Left ventricle myocardium inferior (tissue), 1 donor: Measurements from ENCODE around the gene TGFB1I1. TPM values are rescaled to one million over a fixed set of nuclear protein-coding genes. Genes with fewer than 3 reads are reported as not detected.
A peak's percentile ranks its signal among the peaks of the same experiment; 100 is the strongest.

Source experiments
- DNase-seq: peaks from one replicate; pipeline ENCODE4 v3.0.0-alpha.2; 2020
- H3K27ac ChIP-seq: fragments of 200-600 bp; replicated peaks from 2 replicates; pipeline ENCODE4 v1.8.0; 2021
- H3K27me3 ChIP-seq: fragments of 200-600 bp; 2 replicates; pipeline ENCODE4 v1.8.0; 2021; ENCODE audit warnings: low read depth
- H3K36me3 ChIP-seq: fragments of 200-600 bp; 2 replicates; pipeline ENCODE4 v1.8.0; 2021
- H3K4me1 ChIP-seq: fragments of 200-600 bp; 2 replicates; pipeline ENCODE4 v1.8.0; 2021
- H3K4me3 ChIP-seq: fragments of 200-600 bp; 2 replicates; pipeline ENCODE4 v1.8.0; 2021; ENCODE audit warnings: mild to moderate bottlenecking, moderate library complexity
- H3K9me3 ChIP-seq: fragments of 200-600 bp; replicated peaks from 2 replicates; pipeline ENCODE4 v1.8.0; 2021
- intact Hi-C: fragments of 100-400 bp; cut with micrococcal nuclease; formaldehyde crosslinking; loops from one replicate; pipeline ENCODE4 v1.11.0; 2022
- total RNA-seq: library from RNA; stranded (reverse); fragmentation: NEBNext Ultra II Directional; extraction: Animal tissue kit (Norgen Biotek cat#: 25700); gene quantifications from one replicate; pipeline ENCODE4 v1.2.1, GENCODE V29; 2021
- TF ChIP-seq, protein P1 (sequence below): fragments of 200-600 bp; IDR thresholded peaks from 2 replicates; pipeline ENCODE4 v1.8.0; 2021; ENCODE audit warnings: antibody characterized with exemption, mild to moderate bottlenecking, borderline replicate concordance
- donor health status: DM: no; HTN: yes; CAD: no; lungs with severe emphysema.

TGFB1I1 gene
- total RNA-seq, 1 donor from 2014 or later, result 15.6 TPM

DNA sequence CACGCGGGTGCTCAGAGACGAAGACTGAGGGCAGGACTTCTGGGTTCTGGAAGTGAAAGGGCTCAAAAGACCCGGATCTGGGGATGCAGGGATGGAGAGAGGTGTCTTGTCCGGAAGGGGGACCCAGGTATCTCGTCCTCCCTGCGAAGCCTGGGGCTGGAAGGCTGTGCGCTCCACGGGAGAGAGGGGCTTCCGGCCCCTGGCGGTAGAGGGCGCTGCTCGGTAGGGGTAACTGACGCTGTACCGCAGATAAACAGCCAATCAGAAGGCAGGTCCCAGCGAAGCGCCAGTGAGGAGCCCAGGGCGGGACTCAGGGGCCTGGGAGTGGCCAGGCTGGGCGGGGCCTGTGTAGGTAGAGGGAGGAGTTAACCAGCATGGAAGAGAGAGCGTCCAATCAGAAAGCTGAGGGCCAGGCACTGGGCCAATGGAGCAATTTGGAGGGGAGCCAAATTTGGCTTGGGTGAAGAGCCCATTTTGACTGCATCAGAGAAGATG lies 804 bp downstream of the TGFB1I1 start:
- TF ChIP-seq, protein P1, sequence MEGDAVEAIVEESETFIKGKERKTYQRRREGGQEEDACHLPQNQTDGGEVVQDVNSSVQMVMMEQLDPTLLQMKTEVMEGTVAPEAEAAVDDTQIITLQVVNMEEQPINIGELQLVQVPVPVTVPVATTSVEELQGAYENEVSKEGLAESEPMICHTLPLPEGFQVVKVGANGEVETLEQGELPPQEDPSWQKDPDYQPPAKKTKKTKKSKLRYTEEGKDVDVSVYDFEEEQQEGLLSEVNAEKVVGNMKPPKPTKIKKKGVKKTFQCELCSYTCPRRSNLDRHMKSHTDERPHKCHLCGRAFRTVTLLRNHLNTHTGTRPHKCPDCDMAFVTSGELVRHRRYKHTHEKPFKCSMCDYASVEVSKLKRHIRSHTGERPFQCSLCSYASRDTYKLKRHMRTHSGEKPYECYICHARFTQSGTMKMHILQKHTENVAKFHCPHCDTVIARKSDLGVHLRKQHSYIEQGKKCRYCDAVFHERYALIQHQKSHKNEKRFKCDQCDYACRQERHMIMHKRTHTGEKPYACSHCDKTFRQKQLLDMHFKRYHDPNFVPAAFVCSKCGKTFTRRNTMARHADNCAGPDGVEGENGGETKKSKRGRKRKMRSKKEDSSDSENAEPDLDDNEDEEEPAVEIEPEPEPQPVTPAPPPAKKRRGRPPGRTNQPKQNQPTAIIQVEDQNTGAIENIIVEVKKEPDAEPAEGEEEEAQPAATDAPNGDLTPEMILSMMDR, result peak; percentile 73
- Histone ChIP-seq H3K9me3 (no peaks in the 10 kb centered on the region), H3K36me3 (peaks cover 38% of the 10 kb centered on the region), H3K4me1 (peaks cover 31% of the 10 kb centered on the region), H3K4me3 (peak overlapping the region; percentile 80), H3K27ac (peak overlapping the region; percentile 96), H3K27me3 (peaks cover 11% of the 10 kb centered on the region)
- DNase-seq, result peak; percentile 88
- intact Hi-C loops, result no loop called here

DNA sequence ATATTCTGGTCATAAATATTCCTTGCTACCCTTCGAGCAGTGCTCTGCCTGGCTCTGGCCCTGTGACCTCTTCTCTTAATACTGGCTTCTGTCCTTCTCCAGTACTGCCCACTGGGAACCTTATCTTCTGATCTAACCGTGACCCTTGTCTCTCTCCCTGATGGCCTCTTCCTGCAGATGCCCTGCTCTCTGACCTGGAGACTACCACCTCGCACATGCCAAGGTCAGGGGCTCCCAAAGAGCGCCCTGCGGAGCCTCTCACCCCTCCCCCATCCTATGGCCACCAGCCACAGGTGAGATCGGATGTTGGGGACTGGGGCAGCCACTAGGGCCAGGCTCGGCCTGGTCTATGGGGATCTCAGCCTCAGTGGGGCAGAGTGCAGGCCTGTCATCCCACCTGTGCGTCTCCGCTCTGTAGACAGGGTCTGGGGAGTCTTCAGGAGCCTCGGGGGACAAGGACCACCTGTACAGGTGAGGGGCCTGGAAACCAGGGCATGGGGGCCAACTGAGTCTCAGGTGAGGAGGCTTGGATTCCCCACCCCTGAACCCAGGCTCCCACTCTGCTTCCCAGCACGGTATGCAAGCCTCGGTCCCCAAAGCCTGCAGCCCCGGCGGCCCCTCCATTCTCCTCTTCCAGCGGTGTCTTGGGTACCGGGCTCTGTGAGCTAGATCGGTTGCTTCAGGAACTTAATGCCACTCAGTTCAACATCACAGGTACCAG lies 1.5 kb downstream of the TGFB1I1 start:
- Histone ChIP-seq H3K9me3 (no peaks in the 10 kb centered on the region), H3K27ac (peak overlapping the region; percentile 96), H3K36me3 (peaks cover 43% of the 10 kb centered on the region), H3K4me3 (peak overlapping the region; percentile 80), H3K27me3 (peaks cover 15% of the 10 kb centered on the region), H3K4me1 (peaks cover 31% of the 10 kb centered on the region)
- TF ChIP-seq, protein P1, result no peak
- intact Hi-C loops, result no loop called here
- DNase-seq, result no peak

DNA sequence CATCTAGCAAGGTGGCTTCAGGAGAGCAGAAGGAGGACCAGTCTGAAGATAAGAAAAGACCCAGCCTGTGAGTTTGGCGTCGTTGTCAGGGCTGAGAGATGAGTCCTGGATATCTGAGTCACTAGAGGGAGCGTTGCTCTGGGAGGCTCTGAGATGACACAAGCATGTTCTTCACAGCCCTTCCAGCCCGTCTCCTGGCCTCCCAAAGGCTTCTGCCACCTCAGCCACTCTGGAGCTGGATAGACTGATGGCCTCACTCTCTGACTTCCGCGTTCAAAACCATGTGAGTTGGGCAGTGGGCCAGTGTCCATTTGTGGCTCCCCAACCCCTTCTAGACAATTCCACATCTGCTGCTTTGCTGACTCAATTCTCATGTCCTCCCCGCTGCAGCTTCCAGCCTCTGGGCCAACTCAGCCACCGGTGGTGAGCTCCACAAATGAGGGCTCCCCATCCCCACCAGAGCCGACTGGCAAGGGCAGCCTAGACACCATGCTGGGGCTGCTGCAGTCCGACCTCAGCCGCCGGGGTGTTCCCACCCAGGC lies 2.3 kb downstream of the TGFB1I1 start:
- peaks cover 31% of the 10 kb centered on the region for H3K4me1 ChIP-seq
- TF ChIP-seq, protein P1, result no peak
- intact Hi-C loops, result no loop called here
- DNase-seq, result no peak
- no peaks in the 10 kb centered on the region for H3K9me3 ChIP-seq
- no peak overlapping the region for H3K27ac ChIP-seq
- peaks cover 43% of the 10 kb centered on the region for H3K36me3 ChIP-seq
- H3K27me3 ChIP-seq, result peaks cover 15% of the 10 kb centered on the region
- H3K4me3 ChIP-seq, result no peak overlapping the region

DNA sequence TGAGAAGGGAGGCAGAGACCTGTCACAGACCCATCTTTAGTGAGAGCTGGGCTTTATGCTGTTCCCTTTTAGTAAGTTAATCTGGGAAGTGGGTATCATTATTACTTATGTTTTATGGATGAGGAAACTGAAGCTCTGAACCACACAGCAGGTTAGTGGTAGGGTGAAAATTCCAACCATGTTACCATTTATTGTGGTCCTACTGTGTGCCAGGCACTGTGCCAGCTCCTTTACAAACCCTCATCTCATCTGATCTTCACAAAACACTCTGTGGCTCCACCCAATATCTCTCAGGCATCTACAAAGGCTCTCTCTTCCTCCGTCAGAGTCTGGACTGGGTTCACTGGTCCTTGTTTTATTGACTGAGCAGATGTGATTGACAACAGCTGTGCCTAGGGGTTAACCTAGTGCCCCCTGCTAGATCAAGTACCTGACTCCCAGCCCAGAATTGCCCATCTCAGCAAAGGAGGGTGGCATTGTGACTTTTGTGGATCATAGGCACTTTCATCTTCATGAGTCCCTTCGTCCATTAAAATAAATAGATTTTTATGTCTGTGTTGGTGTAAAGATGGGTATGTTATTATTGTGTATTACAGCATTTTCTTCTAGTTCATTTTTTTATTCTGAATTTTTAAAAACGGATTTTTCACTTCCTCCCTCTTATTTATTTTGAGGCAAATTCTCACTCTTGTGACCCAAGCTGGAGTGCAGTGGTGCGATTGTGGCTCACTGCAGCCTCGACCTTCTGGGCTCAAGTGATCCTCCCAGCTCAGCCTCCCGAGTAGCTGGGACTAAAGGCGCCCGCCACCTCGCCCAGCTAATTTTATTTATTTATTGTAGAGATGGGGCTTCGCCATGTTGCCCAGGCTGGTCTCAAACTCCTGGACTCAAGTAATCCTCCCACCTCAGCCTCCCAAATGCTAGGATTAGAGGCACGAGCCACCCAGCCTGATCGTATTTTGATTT lies 3.1 kb downstream of the TGFB1I1 start:
- intact Hi-C loops, result no loop called here
- TF ChIP-seq, protein P1, result no peak
- Histone ChIP-seq H3K4me3 (no peak overlapping the region), H3K27me3 (peaks cover 15% of the 10 kb centered on the region), H3K9me3 (no peaks in the 10 kb centered on the region), H3K27ac (no peak overlapping the region), H3K4me1 (peaks cover 35% of the 10 kb centered on the region), H3K36me3 (peaks cover 43% of the 10 kb centered on the region)
- no peak for DNase-seq

DNA sequence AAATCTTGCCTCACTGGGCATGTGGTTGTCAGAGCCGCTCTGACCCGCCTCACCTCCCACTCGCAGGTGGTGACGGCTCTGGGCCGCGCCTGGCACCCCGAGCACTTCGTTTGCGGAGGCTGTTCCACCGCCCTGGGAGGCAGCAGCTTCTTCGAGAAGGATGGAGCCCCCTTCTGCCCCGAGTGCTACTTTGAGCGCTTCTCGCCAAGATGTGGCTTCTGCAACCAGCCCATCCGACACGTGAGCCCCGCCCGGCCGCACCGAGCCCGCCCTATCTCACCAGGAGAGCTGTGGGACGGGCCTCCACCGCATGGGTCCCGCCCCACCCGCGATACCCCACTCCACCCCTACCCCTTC lies 4.0 kb downstream of the TGFB1I1 start:
- Histone ChIP-seq H3K4me3 (no peak overlapping the region), H3K4me1 (peaks cover 41% of the 10 kb centered on the region), H3K36me3 (peaks cover 43% of the 10 kb centered on the region), H3K27me3 (peaks cover 15% of the 10 kb centered on the region), H3K9me3 (no peaks in the 10 kb centered on the region), H3K27ac (no peak overlapping the region)
- intact Hi-C loops, result no loop called here
- DNase-seq, result no peak
- TF ChIP-seq, protein P1, result no peak
